AG10803 (cell line): ENCODE measurements around the gene JARID2.

ENCODE experiments used
- DNase-seq: peaks from one replicate; pipeline ENCODE4 v3.0.0; 2010; ENCODE audit warnings: low read depth
- H3K4me3 ChIP-seq: 2 replicates; pipeline ENCODE4 v1.5.1; 2011; ENCODE audit warnings: mild to moderate bottlenecking, low read length, control low read depth
- CTCF ChIP-seq: conservative IDR thresholded peaks from 2 replicates; pipeline ENCODE4 v1.5.1; 2011; ENCODE audit warnings: mild to moderate bottlenecking, low read length, control low read depth, inconsistent platforms

Gene JARID2

GRCh38 chr6:15352845-15353244 is 107.0 kb downstream of the JARID2 start:
- no peak overlapping the region for H3K4me3 ChIP-seq
- no peak for TF ChIP-seq CTCF
- DNase-seq, result no peak

GRCh38 chr6:15355683-15356099 is 109.8 kb downstream of the JARID2 start:
- TF ChIP-seq CTCF, result no peak
- no peak for DNase-seq
- no peak overlapping the region for H3K4me3 ChIP-seq

GRCh38 chr6:15356179-15356578 is 110.3 kb downstream of the JARID2 start:
- no peak for DNase-seq
- H3K4me3 ChIP-seq, result no peak overlapping the region
- TF ChIP-seq CTCF, result no peak

GRCh38 chr6:15356937-15357336 is 111.1 kb downstream of the JARID2 start:
- H3K4me3 ChIP-seq, result no peak overlapping the region
- DNase-seq, result no peak
- TF ChIP-seq CTCF, result no peak

GRCh38 chr6:15357782-15358181 is 111.9 kb downstream of the JARID2 start:
- no peak for TF ChIP-seq CTCF
- DNase-seq, result no peak
- H3K4me3 ChIP-seq, result no peak overlapping the region

- no peak for DNase-seq
- no peak for TF ChIP-seq CTCF
- H3K4me3 ChIP-seq, result no peak overlapping the region
These were observed 112.9 kb downstream of the JARID2 start for GRCh38 chr6:15358579-15359327.

- TF ChIP-seq CTCF, result no peak
- no peak for DNase-seq
- H3K4me3 ChIP-seq, result no peak overlapping the region
These were observed 113.5 kb downstream of the JARID2 start for GRCh38 chr6:15359335-15359862.
